Skeletal muscle tissue (tissue), 4 donors: ENCODE data around the gene PCDHB6. TPM values are rescaled to one million over a fixed set of nuclear protein-coding genes. Genes with fewer than 3 reads are reported as not detected.
"Not testable (repeated sequence)": the region's sequence is repeated elsewhere in the genome, so short reads cannot be mapped to it uniquely, and the experiment has no call there.

ENCODE experiments used
- H3K27ac ChIP-seq: one replicate; pipeline ENCODE4 v1.7.0; 2013; ENCODE audit warnings: mild to moderate bottlenecking, low read depth, low read length, inconsistent platforms
- H3K27me3 ChIP-seq, 3 donors: one replicate each; pipeline ENCODE4 v1.7.0; 2013; ENCODE audit warnings: low read length in 3 of 3; ENCODE audit not compliant: control insufficient read depth in 3 of 3, insufficient read depth in 3 of 3
- H3K36me3 ChIP-seq, 3 donors: one replicate each; pipeline ENCODE4 v1.7.0; 2013; ENCODE audit warnings: low read length in 3 of 3; ENCODE audit not compliant: control insufficient read depth in 3 of 3, insufficient read depth in 3 of 3
- H3K4me1 ChIP-seq, 3 donors: one replicate each; pipeline ENCODE4 v1.7.0; 2013; ENCODE audit warnings: low read length in 3 of 3, mild to moderate bottlenecking in 3 of 3; ENCODE audit not compliant: control insufficient read depth in 3 of 3, insufficient read depth in 3 of 3
- H3K4me3 ChIP-seq, 3 donors: one replicate each; pipeline ENCODE4 v1.7.0; 2013; ENCODE audit warnings: low read length in 3 of 3
- H3K9ac ChIP-seq, 3 donors: one replicate each; pipeline ENCODE4 v1.7.0; 2013; ENCODE audit warnings: low read length in 3 of 3, mild to moderate bottlenecking in 3 of 3, moderate library complexity in 2 of 3, low read depth in 1 of 3
- H3K9me3 ChIP-seq, 3 donors: one replicate each; pipeline ENCODE4 v1.7.0; 2013; ENCODE audit warnings: low read length in 3 of 3; ENCODE audit not compliant: control insufficient read depth in 3 of 3
- total RNA-seq: library from RNA; depleted of rRNA; stranded (reverse); fragments of >200 nt; gene quantifications from one replicate; pipeline ENCODE4 v1.2.3, GENCODE V29; 2014
- donor health status: Osteomylitis.

Gene PCDHB6
- total RNA-seq, 1 donor from 2014 or later = 0.52 TPM

DNA sequence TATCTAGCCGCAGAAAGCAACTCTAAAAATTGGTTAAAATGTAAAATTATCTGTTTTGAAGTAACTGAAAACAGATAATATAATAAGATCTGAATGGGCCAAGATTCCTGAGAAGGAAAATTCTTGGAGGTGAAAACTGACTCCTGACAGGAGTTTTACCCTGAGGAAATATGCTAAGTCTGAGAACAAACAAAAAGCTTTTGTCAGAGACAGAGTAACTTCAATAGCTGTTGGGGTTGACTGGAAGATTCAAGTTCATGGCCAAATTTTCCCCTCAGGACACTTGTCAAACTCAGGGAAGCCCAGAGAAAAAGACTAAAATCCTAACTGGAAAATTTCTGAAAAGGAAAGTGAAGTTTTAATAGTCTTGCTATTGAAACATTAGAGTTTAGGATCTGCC is 22.6 kb upstream of the PCDHB6 start:
- no peak overlapping the region for H3K4me3 ChIP-seq
- H3K4me1 ChIP-seq = no peaks in the 10 kb centered on the region
- H3K27me3 ChIP-seq = no peaks in the 10 kb centered on the region
- no peaks in the 10 kb centered on the region for H3K36me3 ChIP-seq
- H3K9ac ChIP-seq = no peak overlapping the region
- H3K27ac ChIP-seq = no peak overlapping the region
- peaks cover 0 to 2% (median 0%) of the 10 kb centered on the region in 3 donors for H3K9me3 ChIP-seq

GRCh38 chr5:141135030-141135717 is 14.7 kb upstream of the PCDHB6 start, which contains the start of gene PCDHB5:
Gene PCDHB5 (plus strand): TSS chr5:141135206. CDS start chr5:141135435, 229 bp downstream.
- Histone ChIP-seq H3K27ac (no peak within 1 kb of the TSS), H3K27me3 (no peaks in the 10 kb centered on the region), H3K9me3 (peaks cover 2 to 16% (median 6%) of the 10 kb centered on the region in 3 donors), H3K9ac (peak within 1 kb of the TSS; percentile 58 to 69 (median 58)), H3K4me1 (no peaks in the 10 kb centered on the region), H3K36me3 (no peaks in the 10 kb centered on the region), H3K4me3 (peak within 1 kb of the TSS; percentile 61 to 79 (median 69))

GRCh38 chr5:141135718-141136266 is 14.1 kb upstream of the PCDHB6 start:
- peak overlapping the region; percentile 61 to 79 (median 69) for H3K4me3 ChIP-seq
- H3K4me1 ChIP-seq = no peaks in the 10 kb centered on the region
- H3K9ac ChIP-seq = peak overlapping the region in 1 of 3 donors; percentile 58
- H3K9me3 ChIP-seq = peaks cover 2 to 16% (median 6%) of the 10 kb centered on the region in 3 donors
- H3K27ac ChIP-seq = no peak overlapping the region
- H3K36me3 ChIP-seq = no peaks in the 10 kb centered on the region
- no peaks in the 10 kb centered on the region for H3K27me3 ChIP-seq

- not testable (repeated sequence) for H3K27ac ChIP-seq, H3K27me3 ChIP-seq, H3K4me1 ChIP-seq, H3K4me3 ChIP-seq, H3K36me3 ChIP-seq, H3K9ac ChIP-seq
- peaks cover 2 to 16% (median 6%) of the 10 kb centered on the region in 3 donors for H3K9me3 ChIP-seq
These were observed 12.5 kb upstream of the PCDHB6 start for GRCh38 chr5:141137346-141137745.

GRCh38 chr5:141150224-141150992 is 551 bp downstream of the PCDHB6 start:
- Histone ChIP-seq H3K4me3 (peak overlapping the region in 2 of 3 donors; percentile 11 to 39), H3K27me3 (peaks cover 0 to 4% (median 3%) of the 10 kb centered on the region in 3 donors), H3K9ac (no peak overlapping the region), H3K4me1 (no peaks in the 10 kb centered on the region), H3K9me3 (peaks cover 7 to 17% (median 8%) of the 10 kb centered on the region in 3 donors), H3K36me3 (no peaks in the 10 kb centered on the region), H3K27ac (no peak overlapping the region)

DNA sequence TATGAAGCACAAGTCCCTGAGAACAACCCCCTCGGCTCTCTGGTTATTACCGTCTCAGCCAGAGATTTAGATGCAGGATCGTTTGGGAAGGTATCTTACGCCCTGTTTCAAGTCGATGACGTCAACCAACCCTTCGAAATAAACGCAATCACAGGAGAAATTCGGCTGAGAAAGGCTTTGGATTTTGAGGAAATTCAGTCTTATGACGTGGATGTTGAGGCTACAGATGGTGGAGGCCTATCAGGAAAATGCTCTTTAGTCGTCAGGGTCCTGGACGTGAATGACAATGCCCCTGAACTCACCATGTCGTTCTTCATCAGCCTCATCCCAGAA is 1.1 kb downstream of the PCDHB6 start:
- H3K9ac ChIP-seq = no peak overlapping the region
- H3K27me3 ChIP-seq = peaks cover 0 to 4% (median 3%) of the 10 kb centered on the region in 3 donors
- H3K4me3 ChIP-seq = peak overlapping the region in 1 of 3 donors; percentile 11
- no peak overlapping the region for H3K27ac ChIP-seq
- peaks cover 8 to 17% (median 9%) of the 10 kb centered on the region in 3 donors for H3K9me3 ChIP-seq
- no peaks in the 10 kb centered on the region for H3K4me1 ChIP-seq
- H3K36me3 ChIP-seq = no peaks in the 10 kb centered on the region

DNA sequence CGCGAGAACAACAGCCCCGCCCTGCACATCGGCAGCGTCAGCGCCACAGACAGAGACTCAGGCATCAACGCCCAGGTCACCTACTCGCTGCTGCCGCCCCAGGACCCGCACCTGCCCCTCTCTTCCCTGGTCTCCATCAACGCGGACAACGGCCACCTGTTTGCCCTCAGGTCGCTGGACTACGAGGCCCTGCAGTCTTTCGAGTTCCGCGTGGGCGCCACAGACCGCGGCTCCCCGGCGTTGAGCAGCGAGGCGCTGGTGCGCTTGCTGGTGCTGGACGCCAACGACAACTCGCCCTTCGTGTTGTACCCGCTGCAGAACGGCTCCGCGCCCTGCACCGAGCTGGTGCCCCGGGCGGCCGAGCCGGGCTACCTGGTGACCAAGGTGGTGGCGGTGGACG is 1.8 kb downstream of the PCDHB6 start:
- peaks cover 12 to 21% (median 13%) of the 10 kb centered on the region in 3 donors for H3K9me3 ChIP-seq
- H3K36me3 ChIP-seq, H3K4me1 ChIP-seq, H3K27ac ChIP-seq, H3K27me3 ChIP-seq, H3K4me3 ChIP-seq, H3K9ac ChIP-seq: not testable (repeated sequence)

DNA sequence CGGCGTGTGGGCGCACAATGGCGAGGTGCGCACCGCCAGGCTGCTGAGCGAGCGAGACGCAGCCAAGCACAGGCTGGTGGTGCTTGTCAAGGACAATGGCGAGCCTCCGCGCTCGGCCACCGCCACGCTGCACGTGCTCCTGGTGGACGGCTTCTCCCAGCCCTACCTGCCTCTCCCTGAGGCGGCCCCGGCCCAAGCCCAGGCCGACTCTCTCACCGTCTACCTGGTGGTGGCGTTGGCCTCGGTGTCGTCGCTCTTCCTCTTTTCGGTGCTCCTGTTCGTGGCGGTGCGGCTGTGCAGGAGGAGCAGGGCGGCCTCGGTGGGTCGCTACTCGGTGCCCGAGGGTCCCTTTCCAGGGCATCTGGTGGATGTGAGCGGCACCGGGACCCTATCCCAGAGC is 2.2 kb downstream of the PCDHB6 start:
- H3K27ac ChIP-seq, H3K9ac ChIP-seq, H3K36me3 ChIP-seq, H3K27me3 ChIP-seq, H3K4me3 ChIP-seq, H3K4me1 ChIP-seq: not testable (repeated sequence)
- H3K9me3 ChIP-seq = peaks cover 13 to 25% (median 15%) of the 10 kb centered on the region in 3 donors

GRCh38 chr5:141155540-141156374 is 5.9 kb downstream of the PCDHB6 start:
- Histone ChIP-seq H3K27me3 (peaks cover 3 to 8% (median 4%) of the 10 kb centered on the region in 3 donors), H3K9me3 (peaks cover 13 to 25% (median 13%) of the 10 kb centered on the region in 3 donors)

More at GRCh38 chr5:141155540-141156374, 5.9 kb downstream of the PCDHB6 start:
- no peaks in the 10 kb centered on the region for H3K36me3 ChIP-seq
- no peaks in the 10 kb centered on the region for H3K4me1 ChIP-seq
- H3K9ac ChIP-seq = no peak overlapping the region
- H3K4me3 ChIP-seq = no peak overlapping the region
- H3K27ac ChIP-seq = no peak overlapping the region
